Hepatocyte (in vitro differentiated cells): ENCODE results near the gene NAGK. TPM values are rescaled to one million over a fixed set of nuclear protein-coding genes. Genes with fewer than 3 reads are reported as not detected.

ENCODE experiments used
- DNase-seq: peaks from one replicate; pipeline ENCODE4 v3.0.0-alpha.2; 2016; ENCODE audit warnings: low spot score
- H2AFZ ChIP-seq: fragments of 200-600 bp; sonication (generic); 2 replicates; pipeline ENCODE4 v1.6.0; 2016; ENCODE audit warnings: antibody characterized with exemption, mild to moderate bottlenecking
- H3K27ac ChIP-seq: fragments of 200-600 bp; sonication (generic); 2 replicates; pipeline ENCODE4 v1.5.1; 2016; ENCODE audit warnings: mild to moderate bottlenecking
- H3K27me3 ChIP-seq: fragments of 200-600 bp; sonication (generic); 2 replicates; pipeline ENCODE4 v1.6.1; 2016
- H3K36me3 ChIP-seq: fragments of 200-600 bp; sonication (generic); replicated peaks from 2 replicates; pipeline ENCODE4 v1.5.1; 2016; ENCODE audit warnings: low read depth; ENCODE audit not compliant: insufficient read depth
- H3K4me1 ChIP-seq: fragments of 200-600 bp; sonication (generic); 2 replicates; pipeline ENCODE4 v1.5.1; 2016; ENCODE audit warnings: mild to moderate bottlenecking, moderate library complexity; ENCODE audit not compliant: insufficient read depth
- H3K4me2 ChIP-seq: fragments of 200-600 bp; sonication (generic); 2 replicates; pipeline ENCODE4 v1.6.0; 2016
- H3K4me3 ChIP-seq: fragments of 200-600 bp; sonication (generic); 2 replicates; pipeline ENCODE4 v1.5.1; 2016; ENCODE audit warnings: mild to moderate bottlenecking
- H3K79me2 ChIP-seq: fragments of 200-600 bp; sonication (generic); 2 replicates; pipeline ENCODE4 v1.6.0; 2017; ENCODE audit warnings: mild to moderate bottlenecking
- H3K9me2 ChIP-seq: fragments of 200-600 bp; sonication (generic); replicated peaks from 2 replicates; pipeline ENCODE4 v1.6.0; 2017; ENCODE audit warnings: mild to moderate bottlenecking; ENCODE audit not compliant: insufficient read depth
- H3K9me3 ChIP-seq: fragments of 200-600 bp; sonication (generic); 2 replicates; pipeline ENCODE4 v1.5.1; 2016; ENCODE audit warnings: low read depth, mild to moderate bottlenecking
- H4K20me1 ChIP-seq: fragments of 200-600 bp; sonication (generic); 2 replicates; pipeline ENCODE4 v1.6.0; 2016; ENCODE audit warnings: mild to moderate bottlenecking; ENCODE audit not compliant: insufficient read depth, poor library complexity, severe bottlenecking
- CTCF ChIP-seq: fragments of 200-600 bp; sonication (generic); IDR thresholded peaks from 2 replicates; pipeline ENCODE4 v1.5.1; 2016; ENCODE audit warnings: antibody characterized with exemption, mild to moderate bottlenecking; ENCODE audit not compliant: poor library complexity
- EZH2 ChIP-seq: fragments of 200-600 bp; sonication (generic); IDR thresholded peaks from 2 replicates; pipeline ENCODE4 v1.6.1; 2016; ENCODE audit warnings: antibody characterized with exemption, mild to moderate bottlenecking, borderline replicate concordance
- EZH2phosphoT487 ChIP-seq: fragments of 200-600 bp; sonication (generic); IDR thresholded peaks from one replicate; pipeline ENCODE4 v1.6.1; 2018; ENCODE audit warnings: antibody characterized with exemption, mild to moderate bottlenecking, low read depth, moderate library complexity; ENCODE audit not compliant: unreplicated experiment, severe bottlenecking
- WGBS: methylation state at CpG from one replicate; pipeline ENCODE4 v1.1.6; 2016; ENCODE audit warnings: low lambda C conversion rate; ENCODE audit errors: missing lambda C conversion rate; 5-methylcytosine and 5-hydroxymethylcytosine counted together
- polyA plus RNA-seq: library from polyadenylated mRNA; unstranded; fragments of >200 nt; fragmentation: Nextera tagmentation; extraction: Ambion mirVana; gene quantifications from 2 replicates; pipeline ENCODE4 v1.2.1, GENCODE V29; 2016
- total RNA-seq: library from RNA; depleted of rRNA; stranded (reverse); fragments of >200 nt; gene quantifications from 2 replicates; pipeline ENCODE4 v1.2.3, GENCODE V29; 2014

The NAGK gene
- total and polyA plus RNA-seq, 2 experiments from 2014 or later, result 103 to 123 TPM

- peaks cover 41% of the 10 kb centered on the region for H3K79me2 ChIP-seq
- peaks cover 9% of the 10 kb centered on the region for H4K20me1 ChIP-seq
- H2AFZ ChIP-seq, result no peak overlapping the region
- H3K9me3 ChIP-seq, result no peaks in the 10 kb centered on the region
- DNase-seq, result no peak
- no peaks in the 10 kb centered on the region for H3K9me2 ChIP-seq
- no peaks in the 10 kb centered on the region for H3K27me3 ChIP-seq
- H3K27ac ChIP-seq, result no peak overlapping the region
- WGBS, result 92% methylated on average over 7 of the region's 7 CpGs
- TF ChIP-seq EZH2 (no peak), EZH2phosphoT487 (no peak), CTCF (no peak)
- H3K4me2 ChIP-seq, result no peak overlapping the region
- no peaks in the 10 kb centered on the region for H3K36me3 ChIP-seq
- no peaks in the 10 kb centered on the region for H3K4me1 ChIP-seq
- no peak overlapping the region for H3K4me3 ChIP-seq
These were observed 54.2 kb downstream of the NAGK start for GRCh38 chr2:71122387-71123298.

GRCh38 chr2:71125506-71126294 is 57.3 kb downstream of the NAGK start:
- H3K27ac ChIP-seq, result no peak overlapping the region
- no peaks in the 10 kb centered on the region for H3K36me3 ChIP-seq
- TF ChIP-seq EZH2phosphoT487, result no peak
- no peak for TF ChIP-seq EZH2
- no peak for TF ChIP-seq CTCF
- H3K4me2 ChIP-seq, result no peak overlapping the region
- 97% methylated on average over 7 of the region's 7 CpGs for WGBS
- H3K9me3 ChIP-seq, result no peaks in the 10 kb centered on the region
- no peak overlapping the region for H3K4me3 ChIP-seq
- no peaks in the 10 kb centered on the region for H3K27me3 ChIP-seq
- H3K9me2 ChIP-seq, result no peaks in the 10 kb centered on the region
- DNase-seq, result no peak
- H3K79me2 ChIP-seq, result peaks cover 61% of the 10 kb centered on the region
- no peak overlapping the region for H2AFZ ChIP-seq
- H3K4me1 ChIP-seq, result peaks cover 8% of the 10 kb centered on the region
- peaks cover 9% of the 10 kb centered on the region for H4K20me1 ChIP-seq

- Histone ChIP-seq H2AFZ (no peak overlapping the region), H3K9me2 (no peaks in the 10 kb centered on the region), H3K4me2 (peak overlapping the region; percentile 24), H3K27ac (no peak overlapping the region), H3K27me3 (no peaks in the 10 kb centered on the region), H3K4me3 (no peak overlapping the region), H3K4me1 (peaks cover 10% of the 10 kb centered on the region), H3K36me3 (no peaks in the 10 kb centered on the region), H3K79me2 (peaks cover 74% of the 10 kb centered on the region), H3K9me3 (no peaks in the 10 kb centered on the region), H4K20me1 (peaks cover 9% of the 10 kb centered on the region)
- TF ChIP-seq EZH2 (no peak), CTCF (no peak), EZH2phosphoT487 (no peak)
- DNase-seq, result no peak
- WGBS, result 92% methylated on average over 3 of the region's 3 CpGs
These were observed 58.5 kb downstream of the NAGK start for GRCh38 chr2:71126957-71127356.

Other genes starting within 250 kb of the NAGK start
- not detected in 2 replicates for gene CLEC4F, start 248.0 kb upstream of the NAGK start, total RNA-seq
- not detected in 2 replicates for gene CLEC4F, start 248.0 kb upstream of the NAGK start, polyA plus RNA-seq
- not detected in 2 replicates for gene CD207, start 232.8 kb upstream of the NAGK start, total RNA-seq
- 0.29 TPM in 1 of 2 replicates, not detected in the other for gene CD207, start 232.8 kb upstream of the NAGK start, polyA plus RNA-seq
- 0.20 and 0.52 TPM in 2 replicates for gene VAX2, start 168.1 kb upstream of the NAGK start, total RNA-seq
- 0.23 and 1.2 TPM in 2 replicates for gene VAX2, start 168.1 kb upstream of the NAGK start, polyA plus RNA-seq
- gene ATP6V1B1, start 132.7 kb upstream of the NAGK start, total RNA-seq, result 0.84 and 1.7 TPM in 2 replicates
- 2.9 and 4.0 TPM in 2 replicates for gene ATP6V1B1, start 132.7 kb upstream of the NAGK start, polyA plus RNA-seq
- 0.48 and 0.97 TPM in 2 replicates for gene ANKRD53, start 90.0 kb upstream of the NAGK start, total RNA-seq
- gene ANKRD53, start 90.0 kb upstream of the NAGK start, polyA plus RNA-seq, result 3.4 and 4.7 TPM in 2 replicates
- 62.6 and 81.0 TPM in 2 replicates for gene TEX261, start 73.8 kb upstream of the NAGK start, total RNA-seq
- 39.5 and 41.5 TPM in 2 replicates for gene TEX261, start 73.8 kb upstream of the NAGK start, polyA plus RNA-seq
- 17.5 and 22.3 TPM in 2 replicates for gene MCEE, start 61.6 kb downstream of the NAGK start, total RNA-seq
- 29.3 and 32.0 TPM in 2 replicates for gene MCEE, start 61.6 kb downstream of the NAGK start, polyA plus RNA-seq
- 17.0 and 21.6 TPM in 2 replicates for gene MPHOSPH10, start 62.0 kb downstream of the NAGK start, total RNA-seq
- 18.8 and 25.3 TPM in 2 replicates for gene MPHOSPH10, start 62.0 kb downstream of the NAGK start, polyA plus RNA-seq
- gene PAIP2B, start 158.5 kb downstream of the NAGK start, total RNA-seq, result 4.4 and 4.8 TPM in 2 replicates
- gene PAIP2B, start 158.5 kb downstream of the NAGK start, polyA plus RNA-seq, result 1.8 and 2.6 TPM in 2 replicates